SK-N-SH (cell line): ENCODE measurements around the gene SMAP2. TPM values are rescaled to one million over a fixed set of nuclear protein-coding genes. Genes with fewer than 3 reads are reported as not detected.

Experiments
- CTCF ChIA-PET: fragments of 300-600, 350-600 bp; formaldehyde crosslinking; extraction: SDS; loops from one replicate; lab custom pipeline; 2021; lab: Yijun Ruan, JAX
- POLR2A ChIA-PET: fragments of 350-600 bp; sonication (Branson Sonifier 250); formaldehyde crosslinking; extraction: SDS; loops from one replicate; lab custom pipeline; 2020; ENCODE audit warnings: antibody characterized with exemption, inconsistent platforms; lab: Yijun Ruan, JAX
- DNase-seq: peaks from one replicate; pipeline ENCODE4 v3.0.0; 2012
- H2AFZ ChIP-seq: fragments of 200-600 bp; sonication (generic); 2 replicates; pipeline ENCODE4 v1.8.1; 2016; ENCODE audit warnings: antibody characterized with exemption, mild to moderate bottlenecking, low read depth
- H3F3A ChIP-seq: fragments of 200-600 bp; sonication (generic); replicated peaks from 2 replicates; pipeline ENCODE3; 2016; ENCODE audit warnings: antibody characterized with exemption, mild to moderate bottlenecking; ENCODE audit not compliant: insufficient read depth
- H3K27ac ChIP-seq, 2 experiments: fragments of 200-500 bp in 1 of 2; fragments of 200-600 bp in 1 of 2; sonication (Bioruptor generic) in 1 of 2; sonication (generic), shearing (Covaris generic) in 1 of 2; 2 replicates each; pipeline versions ENCODE4 v1.5.1 to v1.6.1; 2014 to 2016; ENCODE audit warnings: low read depth in 2 of 2, inconsistent platforms in 1 of 2, low read length in 1 of 2, mild to moderate bottlenecking in 1 of 2, mixed read lengths in 1 of 2
- H3K27me3 ChIP-seq: fragments of 200-600 bp; sonication (generic), shearing (Covaris generic); 2 replicates; pipeline ENCODE4 v1.6.1; 2016; ENCODE audit warnings: mixed run types; ENCODE audit not compliant: insufficient read depth
- H3K36me3 ChIP-seq, 2 experiments: fragments of 200-500 bp in 1 of 2; fragments of 200-600 bp in 1 of 2; sonication (Bioruptor generic) in 1 of 2; sonication (generic) in 1 of 2; replicated peaks in 1 of 2; 2 replicates each; pipeline versions ENCODE3 to v1.5.1; 2014 to 2016; ENCODE audit warnings: low read length in 1 of 2, mild to moderate bottlenecking in 1 of 2; ENCODE audit not compliant: insufficient read depth in 2 of 2, control insufficient read depth in 1 of 2
- H3K4me1 ChIP-seq, 2 experiments: fragments of 200-500 bp in 1 of 2; fragments of 200-600 bp in 1 of 2; sonication (Bioruptor generic) in 1 of 2; sonication (generic), shearing (Covaris generic) in 1 of 2; 2 replicates each; pipeline versions ENCODE4 v1.5.1 to v1.6.1; 2014 to 2016; ENCODE audit warnings: low read depth in 1 of 2, low read length in 1 of 2, mixed run types in 1 of 2; ENCODE audit not compliant: insufficient read depth in 2 of 2, control insufficient read depth in 1 of 2
- H3K4me2 ChIP-seq: fragments of 200-600 bp; sonication (generic), shearing (Covaris generic); 2 replicates; pipeline ENCODE4 v1.6.1; 2017; ENCODE audit warnings: mixed run types
- H3K4me3 ChIP-seq, 2 experiments: fragments of 200-500 bp in 1 of 2; fragments of 200-600 bp in 1 of 2; sonication (Bioruptor generic) in 1 of 2; sonication (generic), shearing (Covaris generic) in 1 of 2; 2 replicates each; pipeline versions ENCODE4 v1.5.1 to v1.8.1; 2014 to 2016; ENCODE audit warnings: low read depth in 2 of 2, inconsistent platforms in 1 of 2, low read length in 1 of 2, mild to moderate bottlenecking in 1 of 2, mixed read lengths in 1 of 2, moderate library complexity in 1 of 2
- H3K79me2 ChIP-seq: fragments of 200-600 bp; sonication (generic); 2 replicates; pipeline ENCODE4 v1.8.1; 2017; ENCODE audit warnings: mild to moderate bottlenecking; ENCODE audit not compliant: insufficient read depth
- H3K9ac ChIP-seq: fragments of 200-600 bp; sonication (generic); 2 replicates; pipeline ENCODE4 v1.6.1; 2017; ENCODE audit warnings: mixed run types
- H3K9me2 ChIP-seq: fragments of 200-600 bp; sonication (generic); 2 replicates; pipeline ENCODE4 v1.6.1; 2017; ENCODE audit warnings: mixed run types
- H3K9me3 ChIP-seq: fragments of 200-600 bp; sonication (generic); 2 replicates; pipeline ENCODE4 v1.6.1; 2017; ENCODE audit warnings: mixed run types, mild to moderate bottlenecking, moderate library complexity
- H4K20me1 ChIP-seq: fragments of 200-600 bp; sonication (generic); 2 replicates; pipeline ENCODE4 v1.6.1; 2017; ENCODE audit warnings: mild to moderate bottlenecking, mixed run types; ENCODE audit not compliant: insufficient read depth
- EZH2phosphoT487 ChIP-seq: fragments of 200-600 bp; sonication (generic); IDR thresholded peaks from 2 replicates; pipeline ENCODE4 v1.6.1; 2017; ENCODE audit warnings: low read depth, mixed run types, mild to moderate bottlenecking, antibody characterized with exemption, moderate library complexity, borderline replicate concordance
- FOSL2 ChIP-seq: IDR thresholded peaks from 2 replicates; pipeline ENCODE4 v1.4.0; 2012; ENCODE audit warnings: low read depth, mild to moderate bottlenecking, moderate library complexity, borderline replicate concordance
- FOXM1 ChIP-seq: IDR thresholded peaks from 2 replicates; pipeline ENCODE4 v1.4.0; 2012; ENCODE audit warnings: low read depth, mild to moderate bottlenecking
- IRF3 ChIP-seq: fragments of 150-350 bp; IDR thresholded peaks from 2 replicates; pipeline ENCODE4 v1.6.1; 2016; ENCODE audit warnings: mild to moderate bottlenecking, low read depth, low read length
- MEF2A ChIP-seq: IDR thresholded peaks from 2 replicates; pipeline ENCODE4 v1.4.0; 2012; ENCODE audit warnings: low read depth, borderline replicate concordance
- MXI1 ChIP-seq: IDR thresholded peaks from 2 replicates; pipeline ENCODE4 v1.6.1; 2012; ENCODE audit warnings: mild to moderate bottlenecking, low read depth, low read length, improper control_type of control experiment
- NFIC ChIP-seq: IDR thresholded peaks from 2 replicates; pipeline ENCODE4 v1.4.0; 2012; ENCODE audit warnings: borderline replicate concordance
- RAD21 ChIP-seq: IDR thresholded peaks from 2 replicates; pipeline ENCODE4 v1.6.1; 2012; ENCODE audit warnings: mild to moderate bottlenecking, low read length
- RCOR1 ChIP-seq: fragments of 150-350 bp; IDR thresholded peaks from 2 replicates; pipeline ENCODE4 v1.6.1; 2017; ENCODE audit warnings: antibody characterized with exemption, low read length
- RFX5 ChIP-seq: IDR thresholded peaks from 2 replicates; pipeline ENCODE4 v1.6.1; 2012; ENCODE audit warnings: mild to moderate bottlenecking, improper control_type of control experiment, low read length
- RXRA ChIP-seq: IDR thresholded peaks from 2 replicates; pipeline ENCODE4 v1.4.0; 2012; ENCODE audit warnings: low read depth, mild to moderate bottlenecking, borderline replicate concordance
- TCF12 ChIP-seq: IDR thresholded peaks from 2 replicates; pipeline ENCODE4 v1.4.0; 2012
- USF2 ChIP-seq: fragments of 150-350 bp; IDR thresholded peaks from 2 replicates; pipeline ENCODE4 v1.6.1; 2017; ENCODE audit warnings: antibody characterized with exemption, low read length, low read depth, borderline replicate concordance
- YY1 ChIP-seq: IDR thresholded peaks from 2 replicates; pipeline ENCODE4 v1.4.0; 2012; ENCODE audit warnings: low read depth, mild to moderate bottlenecking
- ZBTB33 ChIP-seq: IDR thresholded peaks from 2 replicates; pipeline ENCODE4 v1.4.0; 2012; ENCODE audit warnings: low read depth, borderline replicate concordance
- polyA plus RNA-seq, 3 experiments: library from polyadenylated mRNA; depleted of rRNA; stranded (reverse); fragments of >200 nt; gene quantifications; 2 replicates each; pipeline ENCODE4 v1.2.3, GENCODE V29; 2012
- TF ChIP-seq, protein P1 (sequence below): IDR thresholded peaks from 2 replicates; pipeline ENCODE4 v1.4.0; 2012; ENCODE audit warnings: low read depth
- TF ChIP-seq, protein P2 (sequence below): fragments of 200-600 bp; sonication (generic); IDR thresholded peaks from 2 replicates; pipeline ENCODE4 v1.6.1; 2017; ENCODE audit warnings: antibody characterized with exemption, mild to moderate bottlenecking, moderate library complexity

SMAP2 gene
- polyA plus RNA-seq, 1 of the 3 experiments (the other 2 are of a cell fraction), result 11.2 TPM

DNA sequence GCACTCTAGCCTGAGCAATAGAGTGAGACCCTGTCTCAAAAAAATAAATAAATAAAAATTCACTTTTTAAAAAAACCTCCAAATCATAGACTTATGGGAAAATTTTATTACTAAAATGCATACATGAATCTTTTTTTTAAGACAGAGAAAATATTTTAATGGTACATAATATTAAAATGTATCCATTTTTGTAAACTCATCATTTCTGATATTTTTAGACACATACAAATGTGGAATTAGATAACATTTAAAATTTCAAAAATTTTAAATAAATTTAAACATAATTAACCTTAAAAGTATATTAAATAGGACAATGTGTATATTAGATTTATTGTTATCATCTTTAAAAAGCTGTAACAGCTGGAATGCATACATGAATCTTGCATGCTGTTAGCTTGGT is 33.9 kb downstream of the SMAP2 start:
- CTCF ChIA-PET, result interaction anchor here (1.1 to 5.8 kb wide), 4 partner anchors 17 to 255 kb away, joined by 3 to 78 read pairs (median 8); no protein-coding TSS in a partner anchor

More for the DNA sequence above, 33.9 kb downstream of the SMAP2 start:
- no peaks in the 10 kb centered on the region for H3K9me3 ChIP-seq
- no peaks in the 10 kb centered on the region for H3K9me2 ChIP-seq
- no peak overlapping the region for H3K4me3 ChIP-seq
- H3K4me1 ChIP-seq, result no peaks in the 10 kb centered on the region; a peak in 2 of 4 replicates
- H3K27ac ChIP-seq, result no peak overlapping the region
- H3K79me2 ChIP-seq, result peaks cover 9% of the 10 kb centered on the region
- H4K20me1 ChIP-seq, result no peaks in the 10 kb centered on the region
- POLR2A ChIA-PET, result no interaction called here
- no peaks in the 10 kb centered on the region for H3F3A ChIP-seq
- TF ChIP-seq EZH2phosphoT487 (no peak), MXI1 (no peak), IRF3 (no peak), RCOR1 (no peak), MEF2A (no peak), RFX5 (no peak), FOXM1 (no peak), USF2 (no peak), FOSL2 (no peak), RXRA (no peak), ZBTB33 (no peak), YY1 (no peak), NFIC (no peak), RAD21 (no peak), TCF12 (no peak)
- TF ChIP-seq, protein P1, sequence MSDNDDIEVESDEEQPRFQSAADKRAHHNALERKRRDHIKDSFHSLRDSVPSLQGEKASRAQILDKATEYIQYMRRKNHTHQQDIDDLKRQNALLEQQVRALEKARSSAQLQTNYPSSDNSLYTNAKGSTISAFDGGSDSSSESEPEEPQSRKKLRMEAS, result no peak
- TF ChIP-seq, protein P2, sequence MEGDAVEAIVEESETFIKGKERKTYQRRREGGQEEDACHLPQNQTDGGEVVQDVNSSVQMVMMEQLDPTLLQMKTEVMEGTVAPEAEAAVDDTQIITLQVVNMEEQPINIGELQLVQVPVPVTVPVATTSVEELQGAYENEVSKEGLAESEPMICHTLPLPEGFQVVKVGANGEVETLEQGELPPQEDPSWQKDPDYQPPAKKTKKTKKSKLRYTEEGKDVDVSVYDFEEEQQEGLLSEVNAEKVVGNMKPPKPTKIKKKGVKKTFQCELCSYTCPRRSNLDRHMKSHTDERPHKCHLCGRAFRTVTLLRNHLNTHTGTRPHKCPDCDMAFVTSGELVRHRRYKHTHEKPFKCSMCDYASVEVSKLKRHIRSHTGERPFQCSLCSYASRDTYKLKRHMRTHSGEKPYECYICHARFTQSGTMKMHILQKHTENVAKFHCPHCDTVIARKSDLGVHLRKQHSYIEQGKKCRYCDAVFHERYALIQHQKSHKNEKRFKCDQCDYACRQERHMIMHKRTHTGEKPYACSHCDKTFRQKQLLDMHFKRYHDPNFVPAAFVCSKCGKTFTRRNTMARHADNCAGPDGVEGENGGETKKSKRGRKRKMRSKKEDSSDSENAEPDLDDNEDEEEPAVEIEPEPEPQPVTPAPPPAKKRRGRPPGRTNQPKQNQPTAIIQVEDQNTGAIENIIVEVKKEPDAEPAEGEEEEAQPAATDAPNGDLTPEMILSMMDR, result no peak
- H2AFZ ChIP-seq, result no peak overlapping the region
- H3K9ac ChIP-seq, result no peak overlapping the region
- no peak overlapping the region for H3K4me2 ChIP-seq
- peaks cover 0 to 2% of the 10 kb centered on the region in 2 experiments for H3K36me3 ChIP-seq
- H3K27me3 ChIP-seq, result no peaks in the 10 kb centered on the region
- no peak for DNase-seq
